Esophagus muscularis mucosa (tissue), 4 donors: ENCODE data around the gene CD1C. TPM values are rescaled to one million over a fixed set of nuclear protein-coding genes. Genes with fewer than 3 reads are reported as not detected.

Experiments used
- DNase-seq: peaks from one replicate; pipeline ENCODE4 v3.0.0-alpha.2; 2017; ENCODE audit errors: extremely low spot score
- H3K27ac ChIP-seq, 4 donors: fragments of 200-600 bp; sonication (generic); replicated peaks in 1 of 4; 1 replicate in 3 of 4; 2 replicates in 1 of 4; pipeline ENCODE4 v1.5.1; 2016 to 2019; ENCODE audit warnings: mild to moderate bottlenecking in 1 of 4
- H3K27me3 ChIP-seq, 4 donors: fragments of 200-600 bp; sonication (generic); one replicate each; pipeline versions ENCODE4 v1.5.1 to v1.6.0; 2016 to 2019
- H3K36me3 ChIP-seq, 4 donors: fragments of 200-600 bp; sonication (generic); one replicate each; pipeline ENCODE4 v1.5.1; 2016 to 2019
- H3K4me1 ChIP-seq, 4 donors: fragments of 200-600 bp; sonication (generic); one replicate each; pipeline ENCODE4 v1.5.1; 2016 to 2019
- H3K4me3 ChIP-seq, 4 donors: fragments of 200-600 bp; sonication (generic); 1 replicate in 2 of 4; 2 replicates in 2 of 4; pipeline ENCODE4 v1.5.1; 2016 to 2019; ENCODE audit warnings: mild to moderate bottlenecking in 4 of 4, moderate library complexity in 1 of 4
- H3K9me3 ChIP-seq, 4 donors: fragments of 200-600 bp; sonication (generic); 1 replicate in 3 of 4; 2 replicates in 1 of 4; pipeline ENCODE4 v1.5.1; 2016 to 2019
- CTCF ChIP-seq, 3 experiments: fragments of 200-600 bp in 2 of 3; fragments of 450-650 bp in 1 of 3; sonication (generic) in 2 of 3; IDR thresholded peaks; one replicate each; pipeline ENCODE4 v1.5.1; 2017 to 2019; ENCODE audit warnings: antibody characterized with exemption in 3 of 3, mild to moderate bottlenecking in 2 of 3, moderate library complexity in 1 of 3
- EP300 ChIP-seq: sonication (generic); formaldehyde crosslinking; IDR thresholded peaks from one replicate; pipeline ENCODE4 v1.6.1; 2017; ENCODE audit warnings: antibody characterized with exemption
- POLR2A ChIP-seq: fragments of 450-650 bp; IDR thresholded peaks from one replicate; pipeline ENCODE4 v1.6.1; 2017; ENCODE audit warnings: antibody characterized with exemption, moderate library complexity, mild to moderate bottlenecking, low read depth
- POLR2AphosphoS5 ChIP-seq, 2 donors: sonication (generic); formaldehyde crosslinking; IDR thresholded peaks; one replicate each; pipeline ENCODE4 v1.6.1; 2017; ENCODE audit warnings: antibody characterized with exemption in 2 of 2
- WGBS: methylation state at CpG from one replicate; pipeline ENCODE4 v1.1.5; 2018; 5-methylcytosine and 5-hydroxymethylcytosine counted together
- intact Hi-C: fragments of 100-400 bp; cut with DNase I; formaldehyde crosslinking; loops from one replicate; pipeline ENCODE4 v1.15.1; 2023
- total RNA-seq, 4 donors: library from RNA; depleted of rRNA; stranded (reverse); fragments of >200 nt; gene quantifications; one replicate each; pipeline versions ENCODE4 v1.1.0 to v1.2.1, GENCODE V29; 2016

CD1C gene
- 1 to 10 TPM in 1 of 4 donors, under 1 TPM in 1, not detected in 2; 0.69 to 1.2 TPM for total RNA-seq

GRCh38 chr1:158289811-158290210 lies at the start of gene CD1C:
Gene CD1C (plus strand): TSS chr1:158289923. CDS start chr1:158290065, 142 bp downstream.
- H3K36me3 ChIP-seq: no peaks in the 10 kb centered on the region
- H3K9me3 ChIP-seq: no peaks in the 10 kb centered on the region
- WGBS: 71% methylated on average over 4 of the region's 4 CpGs
- H3K27me3 ChIP-seq: no peaks in the 10 kb centered on the region
- intact Hi-C loops: no loop called here
- TF ChIP-seq POLR2AphosphoS5 (IDR thresholded peaks at IDR 0.05) (no peak), EP300 (no peak), CTCF (IDR thresholded peaks at IDR 0.05) (no peak), POLR2A (no peak)
- H3K27ac ChIP-seq: no peak within 1 kb of the TSS
- DNase-seq: no peak
- H3K4me1 ChIP-seq: no peaks in the 10 kb centered on the region
- H3K4me3 ChIP-seq: no peak within 1 kb of the TSS

GRCh38 chr1:158246650-158247049 lies 43.1 kb upstream of the CD1C start:
- no peaks in the 10 kb centered on the region for H3K27me3 ChIP-seq
- H3K4me1 ChIP-seq: no peaks in the 10 kb centered on the region
- DNase-seq: no peak
- intact Hi-C loops: no loop called here
- H3K27ac ChIP-seq: no peak overlapping the region
- no peak overlapping the region for H3K4me3 ChIP-seq
- TF ChIP-seq EP300: no peak
- no peak for TF ChIP-seq POLR2A
- TF ChIP-seq POLR2AphosphoS5 (IDR thresholded peaks at IDR 0.05): no peak
- no peak for TF ChIP-seq CTCF (IDR thresholded peaks at IDR 0.05)
- H3K36me3 ChIP-seq: no peaks in the 10 kb centered on the region
- WGBS: 86% methylated on average over 7 of the region's 7 CpGs
- H3K9me3 ChIP-seq: no peaks in the 10 kb centered on the region

- intact Hi-C loops: no loop called here
- H3K27ac ChIP-seq: no peak overlapping the region
- H3K4me1 ChIP-seq: no peaks in the 10 kb centered on the region
- no peaks in the 10 kb centered on the region for H3K9me3 ChIP-seq
- H3K27me3 ChIP-seq: no peaks in the 10 kb centered on the region
- TF ChIP-seq POLR2A: no peak
- TF ChIP-seq POLR2AphosphoS5 (IDR thresholded peaks at IDR 0.05): peak in 1 of 2 donors; percentile 8
- no peak for TF ChIP-seq EP300
- no peak for TF ChIP-seq CTCF (IDR thresholded peaks at IDR 0.05)
- H3K36me3 ChIP-seq: no peaks in the 10 kb centered on the region
- WGBS: 69% methylated on average over 3 of the region's 3 CpGs
- no peak overlapping the region for H3K4me3 ChIP-seq
- DNase-seq: no peak
Measured at GRCh38 chr1:158248118-158248517, 41.6 kb upstream of the CD1C start.

- TF ChIP-seq POLR2A (no peak), POLR2AphosphoS5 (IDR thresholded peaks at IDR 0.05) (no peak), EP300 (no peak), CTCF (IDR thresholded peaks at IDR 0.05) (no peak)
- Histone ChIP-seq H3K27me3 (no peaks in the 10 kb centered on the region), H3K4me3 (no peak overlapping the region), H3K27ac (no peak overlapping the region), H3K9me3 (no peaks in the 10 kb centered on the region), H3K36me3 (no peaks in the 10 kb centered on the region), H3K4me1 (no peaks in the 10 kb centered on the region)
- 79% methylated on average over 2 of the region's 2 CpGs for WGBS
- intact Hi-C loops: no loop called here
- no peak for DNase-seq
Measured at GRCh38 chr1:158248771-158249170, 41.0 kb upstream of the CD1C start.

GRCh38 chr1:158249646-158250045 lies 40.1 kb upstream of the CD1C start:
- 60% methylated on average over 1 of the region's 4 CpGs for WGBS
- Histone ChIP-seq H3K36me3 (no peaks in the 10 kb centered on the region), H3K27ac (no peak overlapping the region), H3K9me3 (no peaks in the 10 kb centered on the region), H3K4me3 (no peak overlapping the region), H3K4me1 (no peaks in the 10 kb centered on the region), H3K27me3 (no peaks in the 10 kb centered on the region)
- no peak for TF ChIP-seq POLR2A
- TF ChIP-seq POLR2AphosphoS5 (IDR thresholded peaks at IDR 0.05): no peak
- TF ChIP-seq CTCF (IDR thresholded peaks at IDR 0.05): no peak
- TF ChIP-seq EP300: no peak
- intact Hi-C loops: no loop called here
- DNase-seq: no peak
